BLaER1 treated with 17β-estradiol and CSF1 and Interleukin-3, amounts not matched to agents 10 nM and 100 nM (cell line): ENCODE data around the gene YAP1.

Experiments used
- H3K27ac ChIP-seq, 11 experiments: shearing (Covaris generic); formaldehyde crosslinking; 2 replicates each; pipeline ENCODE4 v1.8.1; 2022
- H3K27me3 ChIP-seq, 11 experiments: shearing (Covaris generic); formaldehyde crosslinking; 2 replicates each; pipeline ENCODE4 v1.8.1; 2022
- H3K36me3 ChIP-seq, 11 experiments: shearing (Covaris generic); formaldehyde crosslinking; 2 replicates each; pipeline ENCODE4 v1.8.1; 2022
- H3K4me1 ChIP-seq, 10 experiments: shearing (Covaris generic); formaldehyde crosslinking; 2 replicates each; pipeline ENCODE4 v1.8.1; 2022
- H3K4me2 ChIP-seq, 11 experiments: shearing (Covaris generic); formaldehyde crosslinking; 2 replicates each; pipeline ENCODE4 v1.8.1; 2022
- H3K4me3 ChIP-seq, 10 experiments: shearing (Covaris generic); formaldehyde crosslinking; 2 replicates each; pipeline ENCODE4 v1.8.1; 2022
- H3K9ac ChIP-seq, 11 experiments: shearing (Covaris generic); formaldehyde crosslinking; 2 replicates each; pipeline ENCODE4 v1.8.1; 2022
- H3K9me3 ChIP-seq, 11 experiments: shearing (Covaris generic); formaldehyde crosslinking; replicated peaks in 1 of 11; 2 replicates each; pipeline ENCODE4 v1.8.1; 2022
- H4K20me1 ChIP-seq, 11 experiments: shearing (Covaris generic); formaldehyde crosslinking; 2 replicates each; pipeline ENCODE4 v1.8.1; 2022
- Cebpa-rat ChIP-seq, 11 experiments: shearing (Covaris generic); IDR thresholded peaks; 2 replicates each; pipeline ENCODE4 v1.8.1; 2022

The YAP1 gene

GRCh38 chr11:102112509-102112821 lies 2.2 kb downstream of the YAP1 start:
- Histone ChIP-seq H3K36me3 (peaks cover 0 to 13% (median 0%) of the 10 kb centered on the region in 11 experiments; a peak in 1 of 22 replicates), H3K4me2 (peak overlapping the region in 9 of 11 experiments; percentile 72 to 98 (median 91); a peak in 16 of 22 replicates), H3K4me3 (peak overlapping the region in 6 of 10 experiments; percentile 68 to 89 (median 74); a peak in 7 of 20 replicates), H3K9me3 (no peaks in the 10 kb centered on the region), H3K4me1 (peaks cover 2 to 32% (median 20%) of the 10 kb centered on the region in 10 experiments; a peak in 19 of 20 replicates), H3K27ac (no peak overlapping the region), H3K9ac (0 out of 22 replicates have a peak overlapping the region, but pooled peaks of 1 of the 11 experiments have one; percentile 83), H4K20me1 (peaks cover 0 to 32% (median 0%) of the 10 kb centered on the region in 11 experiments; a peak in 3 of 22 replicates), H3K27me3 (peaks cover 3 to 99% (median 25%) of the 10 kb centered on the region in 11 experiments; a peak in 16 of 22 replicates)
- TF ChIP-seq Cebpa-rat (IDR thresholded peaks at IDR 0.05): no peak

- H4K20me1 ChIP-seq: peaks cover 0 to 30% (median 0%) of the 10 kb centered on the region in 11 experiments; a peak in 3 of 22 replicates
- H3K36me3 ChIP-seq: peaks cover 0 to 13% (median 0%) of the 10 kb centered on the region in 11 experiments; a peak in 1 of 22 replicates
- H3K4me1 ChIP-seq: peaks cover 5 to 38% (median 27%) of the 10 kb centered on the region in 10 experiments; a peak in 19 of 20 replicates
- no peak overlapping the region for H3K4me2 ChIP-seq
- no peak overlapping the region for H3K27ac ChIP-seq
- H3K27me3 ChIP-seq: peaks cover 3 to 98% (median 25%) of the 10 kb centered on the region in 11 experiments; a peak in 15 of 22 replicates
- no peak overlapping the region for H3K9ac ChIP-seq
- H3K9me3 ChIP-seq: no peaks in the 10 kb centered on the region
- TF ChIP-seq Cebpa-rat (IDR thresholded peaks at IDR 0.05): no peak
- H3K4me3 ChIP-seq: no peak overlapping the region
Measured at GRCh38 chr11:102114032-102114431, 3.8 kb downstream of the YAP1 start.

GRCh38 chr11:102115557-102115956 lies 5.3 kb downstream of the YAP1 start:
- Histone ChIP-seq H3K9ac (no peak overlapping the region), H3K4me1 (peaks cover 5 to 32% (median 21%) of the 10 kb centered on the region in 10 experiments; a peak in 19 of 20 replicates)

GRCh38 chr11:102116453-102117205 lies 6.4 kb downstream of the YAP1 start:
- no peak overlapping the region for H3K4me3 ChIP-seq
- H3K36me3 ChIP-seq: peaks cover 0 to 13% (median 0%) of the 10 kb centered on the region in 11 experiments; a peak in 1 of 22 replicates
- H4K20me1 ChIP-seq: peaks cover 0 to 35% (median 4%) of the 10 kb centered on the region in 11 experiments; a peak in 7 of 22 replicates
- H3K9me3 ChIP-seq: no peaks in the 10 kb centered on the region
- peaks cover 3 to 29% (median 16%) of the 10 kb centered on the region in 10 experiments; a peak in 19 of 20 replicates for H3K4me1 ChIP-seq
- H3K27ac ChIP-seq: no peak overlapping the region
- H3K9ac ChIP-seq: no peak overlapping the region
- no peak for TF ChIP-seq Cebpa-rat (IDR thresholded peaks at IDR 0.05)
- peaks cover 0 to 100% (median 16%) of the 10 kb centered on the region in 11 experiments; a peak in 15 of 22 replicates for H3K27me3 ChIP-seq
- no peak overlapping the region; a peak in 1 of 22 replicates for H3K4me2 ChIP-seq

More at GRCh38 chr11:102115557-102115956, 5.3 kb downstream of the YAP1 start:
- TF ChIP-seq Cebpa-rat (IDR thresholded peaks at IDR 0.05): no peak
- Histone ChIP-seq H3K4me2 (no peak overlapping the region), H3K27me3 (peaks cover 0 to 100% (median 18%) of the 10 kb centered on the region in 11 experiments; a peak in 15 of 22 replicates), H3K9me3 (no peaks in the 10 kb centered on the region), H4K20me1 (peaks cover 0 to 36% (median 0%) of the 10 kb centered on the region in 11 experiments; a peak in 5 of 22 replicates), H3K4me3 (no peak overlapping the region), H3K36me3 (peaks cover 0 to 13% (median 0%) of the 10 kb centered on the region in 11 experiments; a peak in 1 of 22 replicates), H3K27ac (no peak overlapping the region)

GRCh38 chr11:102117472-102118113 lies 7.3 kb downstream of the YAP1 start:
- no peak overlapping the region for H3K27ac ChIP-seq
- peaks cover 0 to 3% (median 0%) of the 10 kb centered on the region in 11 experiments; a peak in 4 of 22 replicates for H3K9me3 ChIP-seq
- peaks cover 0 to 100% (median 6%) of the 10 kb centered on the region in 11 experiments; a peak in 15 of 22 replicates for H3K27me3 ChIP-seq
- H3K4me2 ChIP-seq: peak overlapping the region; percentile 1 to 63 (median 40); a peak in 17 of 22 replicates
- peaks cover 0 to 26% (median under 1%) of the 10 kb centered on the region in 11 experiments; a peak in 7 of 22 replicates for H4K20me1 ChIP-seq
- no peak overlapping the region for H3K9ac ChIP-seq
- peaks cover 3 to 20% (median 9%) of the 10 kb centered on the region in 10 experiments; a peak in 18 of 20 replicates for H3K4me1 ChIP-seq
- no peak overlapping the region for H3K4me3 ChIP-seq
- no peak for TF ChIP-seq Cebpa-rat (IDR thresholded peaks at IDR 0.05)
- peaks cover 0 to 13% (median 0%) of the 10 kb centered on the region in 11 experiments; a peak in 3 of 22 replicates for H3K36me3 ChIP-seq

GRCh38 chr11:102118937-102119336 lies 8.7 kb downstream of the YAP1 start:
- Histone ChIP-seq H3K9ac (no peak overlapping the region), H3K4me2 (no peak overlapping the region), H3K36me3 (peaks cover 0 to 15% (median 0%) of the 10 kb centered on the region in 11 experiments; a peak in 4 of 22 replicates), H3K27me3 (peaks cover 0 to 99% (median 0%) of the 10 kb centered on the region in 11 experiments; a peak in 11 of 22 replicates), H3K4me3 (no peak overlapping the region), H3K4me1 (peaks cover 3 to 18% (median 9%) of the 10 kb centered on the region in 10 experiments; a peak in 18 of 20 replicates), H3K9me3 (peaks cover 0 to 16% (median 10%) of the 10 kb centered on the region in 11 experiments; a peak in 14 of 22 replicates), H3K27ac (no peak overlapping the region), H4K20me1 (peaks cover 0 to 26% (median 0%) of the 10 kb centered on the region in 11 experiments; a peak in 7 of 22 replicates)
- TF ChIP-seq Cebpa-rat (IDR thresholded peaks at IDR 0.05): no peak

GRCh38 chr11:102119997-102120396 lies 9.8 kb downstream of the YAP1 start:
- no peak overlapping the region for H3K4me3 ChIP-seq
- peaks cover 0 to 99% (median 0%) of the 10 kb centered on the region in 11 experiments; a peak in 11 of 22 replicates for H3K27me3 ChIP-seq
- peaks cover 10 to 27% (median 21%) of the 10 kb centered on the region in 11 experiments; a peak in 21 of 22 replicates for H3K9me3 ChIP-seq
- peaks cover 3 to 18% (median 9%) of the 10 kb centered on the region in 10 experiments; a peak in 18 of 20 replicates for H3K4me1 ChIP-seq
- no peak overlapping the region for H3K9ac ChIP-seq
- peaks cover 0 to 26% (median 0%) of the 10 kb centered on the region in 11 experiments; a peak in 7 of 22 replicates for H4K20me1 ChIP-seq
- no peak overlapping the region for H3K4me2 ChIP-seq
- no peak overlapping the region for H3K27ac ChIP-seq
- TF ChIP-seq Cebpa-rat (IDR thresholded peaks at IDR 0.05): no peak
- peaks cover 0 to 26% (median 0%) of the 10 kb centered on the region in 11 experiments; a peak in 5 of 22 replicates for H3K36me3 ChIP-seq

- Histone ChIP-seq H3K4me3 (no peak overlapping the region), H3K27me3 (peaks cover 0 to 99% (median 0%) of the 10 kb centered on the region in 11 experiments; a peak in 11 of 22 replicates), H4K20me1 (peaks cover 0 to 25% (median 0%) of the 10 kb centered on the region in 11 experiments; a peak in 7 of 22 replicates), H3K4me1 (peaks cover 3 to 18% (median 9%) of the 10 kb centered on the region in 10 experiments; a peak in 18 of 20 replicates), H3K27ac (no peak overlapping the region), H3K9me3 (peaks cover 15 to 32% (median 24%) of the 10 kb centered on the region in 11 experiments; a peak in 21 of 22 replicates), H3K9ac (no peak overlapping the region), H3K36me3 (peaks cover 0 to 28% (median 0%) of the 10 kb centered on the region in 11 experiments; a peak in 5 of 22 replicates), H3K4me2 (no peak overlapping the region)
- no peak for TF ChIP-seq Cebpa-rat (IDR thresholded peaks at IDR 0.05)
Measured at GRCh38 chr11:102120437-102120973, 10.3 kb downstream of the YAP1 start.
